Mesothelial cell of epicardium (in vitro differentiated cells): ENCODE data around the gene POLE4. TPM values are rescaled to one million over a fixed set of nuclear protein-coding genes. Genes with fewer than 3 reads are reported as not detected.

ENCODE experiments used
- DNase-seq, 2 experiments: peaks; one replicate each; pipeline ENCODE4 v3.0.0; 2021; ENCODE audit warnings: low spot score in 2 of 2; ENCODE audit not compliant: unreplicated experiment in 2 of 2
- H3K27ac Mint-ChIP-seq: 2 replicates; pipeline ENCODE4 v1.8.0; 2021; ENCODE audit warnings: mixed read lengths
- H3K27me3 Mint-ChIP-seq: 2 replicates; pipeline ENCODE4 v1.8.0; 2021; ENCODE audit warnings: low read depth, mixed read lengths
- H3K36me3 Mint-ChIP-seq: 2 replicates; pipeline ENCODE4 v1.8.0; 2021; ENCODE audit warnings: mixed read lengths
- H3K4me1 Mint-ChIP-seq: 2 replicates; pipeline ENCODE4 v1.8.0; 2021; ENCODE audit warnings: mixed read lengths
- H3K4me3 Mint-ChIP-seq: 2 replicates; pipeline ENCODE4 v1.8.0; 2021; ENCODE audit warnings: mild to moderate bottlenecking, moderate library complexity, mixed read lengths
- H3K9me3 Mint-ChIP-seq: 2 replicates; pipeline ENCODE4 v1.8.0; 2021; ENCODE audit warnings: mixed read lengths
- total RNA-seq: library from RNA; stranded (reverse); gene quantifications from 3 replicates; pipeline ENCODE4 v1.2.1, GENCODE V29; 2021
- TF ChIP-seq, protein P1 (sequence below): fragments of 200-600 bp; sonication (generic); IDR thresholded peaks from one replicate; pipeline ENCODE4 v1.5.0; 2021; ENCODE audit warnings: antibody characterized with exemption; ENCODE audit not compliant: unreplicated experiment

POLE4 gene
- total RNA-seq, 1 donor from 2014 or later, result 33.9 TPM

DNA sequence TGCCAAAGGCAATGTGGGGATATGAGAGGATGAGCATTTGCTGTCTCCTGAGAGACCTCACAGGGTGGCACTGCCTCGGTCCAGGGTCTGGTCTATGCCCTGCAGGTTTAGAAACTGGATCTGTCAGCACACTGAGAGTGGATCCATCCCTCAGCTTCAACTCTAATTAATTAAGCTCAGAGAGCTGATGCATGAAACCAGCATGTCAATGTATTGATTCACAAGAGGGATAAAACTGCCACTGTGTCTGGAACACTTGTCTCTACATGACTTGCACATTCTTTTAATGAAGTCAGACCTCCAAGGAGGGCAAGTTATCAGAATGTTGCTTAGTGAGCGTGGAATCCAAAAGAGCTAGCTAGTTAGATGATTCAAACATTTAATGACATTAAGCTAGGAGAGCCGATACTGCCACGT lies 22.5 kb upstream of the POLE4 start:
- DNase-seq, result no peak
- no peaks in the 10 kb centered on the region for H3K36me3 Mint-ChIP-seq
- H3K4me1 Mint-ChIP-seq, result peaks cover 4% of the 10 kb centered on the region
- no peaks in the 10 kb centered on the region for H3K9me3 Mint-ChIP-seq
- TF ChIP-seq, protein P1, sequence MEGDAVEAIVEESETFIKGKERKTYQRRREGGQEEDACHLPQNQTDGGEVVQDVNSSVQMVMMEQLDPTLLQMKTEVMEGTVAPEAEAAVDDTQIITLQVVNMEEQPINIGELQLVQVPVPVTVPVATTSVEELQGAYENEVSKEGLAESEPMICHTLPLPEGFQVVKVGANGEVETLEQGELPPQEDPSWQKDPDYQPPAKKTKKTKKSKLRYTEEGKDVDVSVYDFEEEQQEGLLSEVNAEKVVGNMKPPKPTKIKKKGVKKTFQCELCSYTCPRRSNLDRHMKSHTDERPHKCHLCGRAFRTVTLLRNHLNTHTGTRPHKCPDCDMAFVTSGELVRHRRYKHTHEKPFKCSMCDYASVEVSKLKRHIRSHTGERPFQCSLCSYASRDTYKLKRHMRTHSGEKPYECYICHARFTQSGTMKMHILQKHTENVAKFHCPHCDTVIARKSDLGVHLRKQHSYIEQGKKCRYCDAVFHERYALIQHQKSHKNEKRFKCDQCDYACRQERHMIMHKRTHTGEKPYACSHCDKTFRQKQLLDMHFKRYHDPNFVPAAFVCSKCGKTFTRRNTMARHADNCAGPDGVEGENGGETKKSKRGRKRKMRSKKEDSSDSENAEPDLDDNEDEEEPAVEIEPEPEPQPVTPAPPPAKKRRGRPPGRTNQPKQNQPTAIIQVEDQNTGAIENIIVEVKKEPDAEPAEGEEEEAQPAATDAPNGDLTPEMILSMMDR, result no peak
- H3K27me3 Mint-ChIP-seq, result no peaks in the 10 kb centered on the region
- H3K4me3 Mint-ChIP-seq, result no peak overlapping the region
- no peak overlapping the region for H3K27ac Mint-ChIP-seq

DNA sequence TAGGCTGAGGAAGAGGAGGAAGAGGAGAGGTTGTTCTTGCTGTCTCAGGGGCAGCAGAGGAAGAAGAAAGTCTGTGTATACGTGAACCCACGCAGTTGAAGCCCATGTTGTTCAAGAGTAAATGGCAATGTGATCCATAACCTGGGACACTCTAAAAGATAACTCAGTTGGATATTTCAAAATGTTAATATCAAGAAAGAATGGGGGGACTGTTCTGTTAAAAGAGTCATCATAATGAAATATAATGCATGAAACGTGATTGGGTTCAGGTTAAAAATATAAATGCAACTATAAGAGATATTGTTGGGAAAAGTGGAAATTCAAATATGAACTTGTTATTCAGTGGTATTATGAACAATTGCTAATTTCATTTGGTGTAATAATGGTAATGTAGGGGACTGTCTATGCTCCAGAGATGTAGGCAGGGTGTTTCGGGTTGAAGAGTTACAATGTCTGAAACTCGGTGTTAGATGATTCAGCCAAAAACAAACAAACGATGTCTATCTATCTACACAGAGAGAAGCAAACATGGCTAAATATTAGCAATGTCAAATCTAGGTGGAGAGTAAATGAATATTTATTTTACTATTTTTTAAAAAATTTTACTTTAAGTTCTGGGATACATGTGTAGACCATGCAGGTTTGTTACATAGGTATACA lies 21.1 kb upstream of the POLE4 start:
- DNase-seq, result no peak
- H3K27me3 Mint-ChIP-seq, result no peaks in the 10 kb centered on the region
- H3K9me3 Mint-ChIP-seq, result no peaks in the 10 kb centered on the region
- no peak overlapping the region for H3K27ac Mint-ChIP-seq
- peaks cover 4% of the 10 kb centered on the region for H3K4me1 Mint-ChIP-seq
- H3K36me3 Mint-ChIP-seq, result no peaks in the 10 kb centered on the region
- TF ChIP-seq, protein P1, result no peak
- no peak overlapping the region for H3K4me3 Mint-ChIP-seq

DNA sequence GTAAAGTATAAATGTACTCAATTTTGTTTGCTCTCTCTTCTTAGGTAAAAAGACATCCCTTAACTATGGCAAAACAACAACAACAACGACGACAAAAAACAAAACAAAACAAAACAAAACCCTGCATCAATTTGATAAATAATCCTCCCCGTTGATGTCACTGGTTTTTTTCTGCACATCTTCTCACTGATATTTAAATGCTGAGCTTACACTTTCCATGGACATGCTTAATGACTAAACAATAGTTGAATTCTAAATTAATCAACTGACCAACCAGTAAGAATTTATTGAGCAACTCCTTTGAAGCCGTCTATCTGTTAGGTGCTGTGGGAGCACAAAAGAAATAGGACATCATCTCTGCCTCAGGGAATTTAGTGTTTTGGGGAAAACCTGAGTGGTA lies 20.2 kb upstream of the POLE4 start:
- Mint-ChIP-seq H3K9me3 (no peaks in the 10 kb centered on the region), H3K36me3 (no peaks in the 10 kb centered on the region), H3K27ac (no peak overlapping the region), H3K27me3 (no peaks in the 10 kb centered on the region), H3K4me3 (no peak overlapping the region), H3K4me1 (peaks cover 4% of the 10 kb centered on the region)
- no peak for DNase-seq
- TF ChIP-seq, protein P1, result no peak

DNA sequence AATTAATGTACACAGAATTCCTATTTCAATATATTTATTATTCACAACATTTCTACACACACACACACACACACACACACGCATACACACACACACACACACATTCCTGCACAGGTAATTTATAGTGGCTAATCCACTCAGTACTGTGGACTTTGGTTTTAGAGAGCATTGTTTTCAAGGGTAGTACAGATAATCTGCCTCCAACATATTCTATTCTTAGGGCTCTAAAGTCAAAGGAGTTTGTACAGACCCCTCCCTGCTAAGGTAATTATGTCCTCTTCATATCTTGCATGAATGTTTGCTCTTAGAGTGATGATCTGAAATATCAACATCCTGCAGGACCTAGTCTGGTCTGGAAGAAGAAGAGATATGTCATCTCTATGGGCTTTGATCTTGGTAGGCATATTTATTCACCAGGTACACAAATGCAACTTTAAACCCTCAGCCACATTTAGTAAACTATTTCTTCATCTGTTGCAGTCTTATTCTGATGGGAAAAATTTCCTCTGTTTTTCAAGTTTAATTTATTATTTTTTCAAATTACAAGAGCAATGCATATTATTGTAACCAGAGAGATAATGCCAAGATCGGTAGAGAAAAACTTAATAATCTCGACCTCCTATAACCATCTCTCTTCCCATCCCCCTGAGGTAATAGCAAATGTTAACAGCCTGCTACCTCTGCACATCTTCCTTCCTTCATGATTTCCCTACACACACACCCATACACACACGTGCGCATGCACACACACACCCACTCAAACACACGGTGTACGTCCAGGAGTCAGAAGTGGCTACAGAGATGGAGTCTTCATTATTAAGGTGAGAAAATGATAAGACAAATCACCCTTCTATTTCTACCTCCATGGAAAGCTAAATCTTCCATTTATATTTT lies 18.3 kb upstream of the POLE4 start:
- Mint-ChIP-seq H3K36me3 (peaks cover 3% of the 10 kb centered on the region), H3K4me3 (no peak overlapping the region), H3K4me1 (peaks cover 4% of the 10 kb centered on the region), H3K27ac (no peak overlapping the region), H3K27me3 (no peaks in the 10 kb centered on the region), H3K9me3 (peaks cover 3% of the 10 kb centered on the region)
- TF ChIP-seq, protein P1, result no peak
- no peak for DNase-seq

GRCh38 chr2:74941284-74941683 lies 17.2 kb upstream of the POLE4 start:
- TF ChIP-seq, protein P1, result no peak
- Mint-ChIP-seq H3K9me3 (peaks cover 3% of the 10 kb centered on the region), H3K4me1 (no peaks in the 10 kb centered on the region), H3K27ac (no peak overlapping the region), H3K36me3 (peaks cover 3% of the 10 kb centered on the region), H3K4me3 (no peak overlapping the region), H3K27me3 (no peaks in the 10 kb centered on the region)
- no peak for DNase-seq
